GM12878 (cell line): ENCODE measurements around the gene NEK11. TPM values are rescaled to one million over a fixed set of nuclear protein-coding genes. Genes with fewer than 3 reads are reported as not detected.

Source experiments
- ATAC-seq: fragments of 200-7000 bp; cut with Tn5 transposase; 3 replicates; pipeline ENCODE4 v1.9.1; 2020; ENCODE audit warnings: mild to moderate bottlenecking, moderate library complexity
- BruUV-seq: library from RNA; stranded (reverse); fragments of 400-500 nt; replicated peaks from 2 replicates; lab custom pipeline; 2021; lab: Mats Ljungman, UMichigan
- CTCF ChIA-PET: fragments of 300-600 bp; sonication (Branson Sonifier 250); formaldehyde crosslinking; extraction: SDS; loops from one replicate; lab custom pipeline; 2021; ENCODE audit warnings: inconsistent platforms; lab: Yijun Ruan, JAX
- POLR2A ChIA-PET: fragments of 350-600 bp; formaldehyde crosslinking; extraction: SDS; loops from one replicate; lab custom pipeline; 2021; ENCODE audit warnings: inconsistent platforms; lab: Charles Lee
- RAD21 ChIA-PET: fragments of 300-600 bp; sonication (Branson Sonifier 250); formaldehyde crosslinking; loops from one replicate; lab custom pipeline; 2023; ENCODE audit warnings: antibody characterized with exemption; ENCODE audit not compliant: unreplicated experiment; lab: Charles Lee
- SMC1A ChIA-PET: fragments of 300-600 bp; sonication (Branson Sonifier 250); formaldehyde crosslinking; loops from one replicate; lab custom pipeline; 2023; ENCODE audit not compliant: unreplicated experiment, uncharacterized antibody; lab: Charles Lee
- DNase-seq: peaks from one replicate; pipeline ENCODE4 v3.0.0-alpha.2; 2011; ENCODE audit warnings: low read depth, low spot score
- FAIRE-seq: peaks from 3 replicates; lab custom pipeline; 2011; peaks lifted over from hg19 to GRCh38; lab: Jason Lieb, UNC
- H2AFZ ChIP-seq: 2 replicates; pipeline ENCODE4 v1.6.0; 2011; ENCODE audit warnings: low read depth, low read length, control low read depth; ENCODE audit not compliant: control insufficient read depth
- H3K27ac ChIP-seq: 2 replicates; pipeline ENCODE4 v1.5.1; 2011; ENCODE audit warnings: control low read depth; ENCODE audit not compliant: control insufficient read depth, insufficient read depth
- H3K27me3 ChIP-seq, 2 experiments: replicated peaks in 1 of 2; 2 replicates each; pipeline versions ENCODE4 v1.6.0 to v1.6.1; 2011; ENCODE audit warnings: low read length in 1 of 2; ENCODE audit not compliant: control insufficient read depth in 2 of 2, insufficient read depth in 2 of 2
- H3K36me3 ChIP-seq, 2 experiments: 2 replicates each; pipeline ENCODE4 v1.5.1; 2011; ENCODE audit warnings: low read length in 1 of 2; ENCODE audit not compliant: control insufficient read depth in 2 of 2, insufficient read depth in 2 of 2
- H3K4me1 ChIP-seq: 2 replicates; pipeline ENCODE4 v1.6.1; 2011; ENCODE audit warnings: mild to moderate bottlenecking, low read length, moderate library complexity, mixed read lengths; ENCODE audit not compliant: control insufficient read depth, insufficient read depth
- H3K4me2 ChIP-seq: 2 replicates; pipeline ENCODE4 v1.6.0; 2011; ENCODE audit warnings: control low read depth; ENCODE audit not compliant: control insufficient read depth, insufficient read depth
- H3K4me3 ChIP-seq: fragments of 200-600 bp; sonication (generic); 2 replicates; pipeline ENCODE4 v1.5.1; 2016
- H3K79me2 ChIP-seq: 2 replicates; pipeline ENCODE4 v1.6.0; 2011; ENCODE audit warnings: low read length; ENCODE audit not compliant: control insufficient read depth, insufficient read depth
- H3K9ac ChIP-seq: 2 replicates; pipeline ENCODE4 v1.8.0; 2011; ENCODE audit warnings: low read length, control low read depth, mixed read lengths; ENCODE audit not compliant: control insufficient read depth, insufficient read depth
- H3K9me3 ChIP-seq: replicated peaks from 3 replicates; pipeline ENCODE4 v1.5.1; 2011; ENCODE audit warnings: mild to moderate bottlenecking, low read length; ENCODE audit not compliant: control insufficient read depth, insufficient read depth
- H4K20me1 ChIP-seq: 2 replicates; pipeline ENCODE4 v1.6.0; 2011; ENCODE audit not compliant: control insufficient read depth, insufficient read depth
- CHD4 ChIP-seq: fragments of 200-600 bp; sonication (generic); IDR thresholded peaks from 2 replicates; pipeline ENCODE4 v1.6.1; 2016; ENCODE audit warnings: mild to moderate bottlenecking
- EZH2 ChIP-seq: IDR thresholded peaks from 2 replicates; pipeline ENCODE4 v1.6.1; 2012; ENCODE audit warnings: low read depth, mild to moderate bottlenecking, control low read depth, inconsistent platforms, low read length, borderline replicate concordance; ENCODE audit not compliant: control insufficient read depth
- KLF5 ChIP-seq: fragments of 450-650 bp; IDR thresholded peaks from 2 replicates; pipeline ENCODE4 v1.6.1; 2014; ENCODE audit warnings: mild to moderate bottlenecking; ENCODE audit not compliant: partially characterized antibody
- NFXL1 ChIP-seq: fragments of 450-650 bp; IDR thresholded peaks from 2 replicates; pipeline ENCODE4 v1.6.1; 2017; ENCODE audit warnings: antibody characterized with exemption, mild to moderate bottlenecking, borderline replicate concordance
- NR2F1 ChIP-seq: fragments of 450-650 bp; conservative IDR thresholded peaks from 2 replicates; pipeline ENCODE4 v1.6.1; 2017; ENCODE audit warnings: mild to moderate bottlenecking
- PML ChIP-seq: IDR thresholded peaks from 2 replicates; pipeline ENCODE4 v1.6.1; 2012; ENCODE audit warnings: low read length, inconsistent platforms
- POLR2A ChIP-seq: IDR thresholded peaks from 2 replicates; pipeline ENCODE4 v1.6.1; 2011; ENCODE audit warnings: low read depth, mild to moderate bottlenecking, low read length
- RAD51 ChIP-seq: fragments of 450-650 bp; IDR thresholded peaks from 2 replicates; pipeline ENCODE4 v1.6.1; 2016; ENCODE audit warnings: moderate library complexity, mild to moderate bottlenecking, inconsistent platforms
- SMC3 ChIP-seq: IDR thresholded peaks from 2 replicates; pipeline ENCODE4 v1.6.1; 2011; ENCODE audit warnings: low read length, improper control_type of control experiment, borderline replicate concordance
- WGBS: methylation state at CpG from one replicate; pipeline ENCODE4 v1.1.6; 2016; ENCODE audit warnings: low lambda C conversion rate; ENCODE audit not compliant: insufficient replicate concordance, insufficient coverage; ENCODE audit errors: missing lambda C conversion rate; 5-methylcytosine and 5-hydroxymethylcytosine counted together
- in situ Hi-C: fragments of 300-500 bp; cut with MboI; formaldehyde crosslinking; loops from 9 replicates; pipeline ENCODE4 v1.14.3; 2018; ENCODE audit warnings: mixed read lengths
- intact Hi-C: fragments of 100-400 bp; cut with micrococcal nuclease; formaldehyde crosslinking; loops from one replicate; pipeline ENCODE4 v1.14.2; 2022; ENCODE audit not compliant: unreplicated experiment
- polyA plus RNA-seq, 11 experiments: library from polyadenylated mRNA; depleted of rRNA in 4 of 11; unstranded in 6 of 11; stranded (reverse) in 5 of 11; fragments of >200 nt; fragmentation: Nextera tagmentation in 4 of 11; fragmentation: Illumina TruSeq in 1 of 11; extraction: Ambion mirVana in 4 of 11; extraction: Trizol in 1 of 11; gene quantifications; 1 replicate in 1 of 11; 2 replicates in 10 of 11; pipeline versions ENCODE4 v1.2.1 to v1.2.3, GENCODE V29; 2011 to 2016; ENCODE audit warnings: inconsistent platforms in 2 of 11, missing spikeins in 2 of 11, low read depth in 1 of 11
- total RNA-seq, 4 experiments: library from RNA; depleted of rRNA in 3 of 4; stranded (reverse); fragments of >200 nt in 3 of 4; fragmentation: Illumina TruSeq in 1 of 4; extraction: Trizol in 1 of 4; gene quantifications; 2 replicates each; pipeline versions ENCODE4 v1.2.1 to v1.2.3, GENCODE V29; 2013 to 2021
- TF ChIP-seq, protein P1 (sequence below), 3 experiments: IDR thresholded peaks in 2 of 3; conservative IDR thresholded peaks in 1 of 3; 2 replicates each; pipeline ENCODE4 v1.5.1; 2011; ENCODE audit warnings: low read depth in 3 of 3, low read length in 3 of 3, mild to moderate bottlenecking in 3 of 3, control low read depth in 2 of 3, moderate library complexity in 2 of 3, inconsistent platforms in 1 of 3, mixed read lengths in 1 of 3; ENCODE audit not compliant: control insufficient read depth in 2 of 3, insufficient read depth in 1 of 3; ENCODE audit errors: extremely low read depth in 1 of 3
- TF ChIP-seq, protein P2 (sequence below): IDR thresholded peaks from 2 replicates; pipeline ENCODE4 v1.6.1; 2012; ENCODE audit warnings: mild to moderate bottlenecking, low read depth, low read length
- TF ChIP-seq, protein P3 (sequence below): IDR thresholded peaks from 2 replicates; pipeline ENCODE4 v1.6.1; 2012; ENCODE audit warnings: low read depth, low read length, improper control_type of control experiment

The NEK11 gene
- total and polyA plus RNA-seq, 10 of the 15 experiments (the other 5 are each of a cell fraction or from before 2014, with no cell fraction given) = 0.05 to 0.94 (median 0.36) TPM; not detected in 1

DNA sequence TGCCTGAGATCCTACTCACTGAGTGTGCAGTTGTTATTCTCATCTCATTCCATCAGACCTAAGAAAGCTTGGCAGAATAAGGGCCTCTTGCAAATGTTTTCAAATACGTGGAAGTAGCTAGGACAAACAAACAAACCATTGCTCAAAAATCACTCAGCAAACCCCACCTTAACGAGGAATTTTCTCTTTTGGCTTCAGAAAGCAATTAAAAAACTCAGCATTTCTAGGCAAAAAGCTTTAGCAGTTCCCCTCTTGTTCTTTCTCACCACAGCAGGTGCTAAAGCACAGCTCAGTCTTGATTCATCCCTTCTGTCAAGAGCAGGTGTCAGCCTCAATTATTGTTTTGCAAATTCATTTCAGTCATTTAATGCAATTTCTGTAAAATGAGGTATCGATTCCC lies 296.3 kb downstream of the NEK11 start:
- intact Hi-C loops (no loop called here), in situ Hi-C loops (no loop called here)
- Histone ChIP-seq H4K20me1 (no peaks in the 10 kb centered on the region), H3K27me3 (peaks cover 0 to 2% of the 10 kb centered on the region in 2 experiments; a peak in 1 of 4 replicates), H3K36me3 (no peaks in the 10 kb centered on the region), H3K9ac (no peak overlapping the region), H3K4me1 (no peaks in the 10 kb centered on the region), H3K27ac (no peak overlapping the region), H3K79me2 (no peaks in the 10 kb centered on the region), H3K4me3 (no peak overlapping the region), H3K9me3 (no peaks in the 10 kb centered on the region), H3K4me2 (no peak overlapping the region)
- ChIA-PET SMC1A (no interaction called here), POLR2A (no interaction called here), RAD21 (no interaction called here)
- ATAC-seq = no peak
- TF ChIP-seq RAD51 = no peak
- TF ChIP-seq NFXL1 = no peak
- no peak for TF ChIP-seq SMC3
- no peak for TF ChIP-seq POLR2A
- TF ChIP-seq, all 136 proteins: peak for 0
- FAIRE-seq (no peak), DNase-seq (no peak)
- WGBS = 32% methylated on average over 3 of the region's 3 CpGs
- CTCF ChIA-PET = no interaction called here
- BruUV-seq = no TSS peak
- H2AFZ ChIP-seq = no peak overlapping the region

DNA sequence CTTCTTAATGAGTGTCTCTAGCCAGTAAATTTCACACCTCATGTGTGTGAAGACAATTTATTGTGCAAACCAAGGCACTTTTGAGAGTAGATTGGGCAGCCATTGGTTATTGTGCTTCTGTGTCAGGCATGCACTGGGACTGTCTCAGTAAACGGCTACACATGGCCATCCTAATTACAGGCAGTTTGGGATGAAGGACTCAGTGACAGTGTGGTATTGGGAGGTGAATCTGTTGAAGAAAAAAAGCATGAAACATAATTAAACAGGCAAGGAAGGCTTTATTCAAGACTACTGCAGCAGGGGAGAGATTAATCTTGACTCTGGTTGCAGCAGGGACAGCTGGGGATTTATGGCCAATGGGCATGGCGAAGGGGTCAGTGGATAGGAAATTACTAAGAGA lies 297.1 kb downstream of the NEK11 start:
- ATAC-seq (no peak), DNase-seq (no peak), FAIRE-seq (no peak)
- in situ Hi-C loops (no loop called here), intact Hi-C loops (no loop called here)
- H3K4me3 ChIP-seq = no peak overlapping the region
- no peaks in the 10 kb centered on the region for H3K36me3 ChIP-seq
- no peaks in the 10 kb centered on the region for H3K79me2 ChIP-seq
- BruUV-seq = no TSS peak
- H3K27me3 ChIP-seq = peaks cover 0 to 2% of the 10 kb centered on the region in 2 experiments; a peak in 1 of 4 replicates
- no peak overlapping the region for H3K9ac ChIP-seq
- H3K4me2 ChIP-seq = no peak overlapping the region
- H3K9me3 ChIP-seq = no peaks in the 10 kb centered on the region
- ChIA-PET RAD21 (no interaction called here), CTCF (interaction anchor here (1.1 kb wide), 1 partner anchor 9 kb away, joined by 3 read pairs; no protein-coding TSS in a partner anchor), SMC1A (no interaction called here), POLR2A (no interaction called here)
- no peaks in the 10 kb centered on the region for H4K20me1 ChIP-seq
- no peaks in the 10 kb centered on the region for H3K4me1 ChIP-seq
- 22% methylated on average over 2 of the region's 2 CpGs for WGBS
- no peak overlapping the region for H3K27ac ChIP-seq
- no peak overlapping the region for H2AFZ ChIP-seq
- TF ChIP-seq CHD4 (no peak), NR2F1 (no peak), EZH2 (no peak), PML (no peak), KLF5 (no peak)
- TF ChIP-seq, protein P1, sequence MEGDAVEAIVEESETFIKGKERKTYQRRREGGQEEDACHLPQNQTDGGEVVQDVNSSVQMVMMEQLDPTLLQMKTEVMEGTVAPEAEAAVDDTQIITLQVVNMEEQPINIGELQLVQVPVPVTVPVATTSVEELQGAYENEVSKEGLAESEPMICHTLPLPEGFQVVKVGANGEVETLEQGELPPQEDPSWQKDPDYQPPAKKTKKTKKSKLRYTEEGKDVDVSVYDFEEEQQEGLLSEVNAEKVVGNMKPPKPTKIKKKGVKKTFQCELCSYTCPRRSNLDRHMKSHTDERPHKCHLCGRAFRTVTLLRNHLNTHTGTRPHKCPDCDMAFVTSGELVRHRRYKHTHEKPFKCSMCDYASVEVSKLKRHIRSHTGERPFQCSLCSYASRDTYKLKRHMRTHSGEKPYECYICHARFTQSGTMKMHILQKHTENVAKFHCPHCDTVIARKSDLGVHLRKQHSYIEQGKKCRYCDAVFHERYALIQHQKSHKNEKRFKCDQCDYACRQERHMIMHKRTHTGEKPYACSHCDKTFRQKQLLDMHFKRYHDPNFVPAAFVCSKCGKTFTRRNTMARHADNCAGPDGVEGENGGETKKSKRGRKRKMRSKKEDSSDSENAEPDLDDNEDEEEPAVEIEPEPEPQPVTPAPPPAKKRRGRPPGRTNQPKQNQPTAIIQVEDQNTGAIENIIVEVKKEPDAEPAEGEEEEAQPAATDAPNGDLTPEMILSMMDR (IDR thresholded peaks at IDR 0.05 in 2 of 3, conservative IDR thresholded peaks at IDR 0.05 in 1 of 3; ENCODE audit: control insufficient read depth in 2 of 3, extremely low read depth in 1 of 3, insufficient read depth in 1 of 3, low read depth in 3 of 3, low read length in 3 of 3) = no peak
- TF ChIP-seq, protein P2, sequence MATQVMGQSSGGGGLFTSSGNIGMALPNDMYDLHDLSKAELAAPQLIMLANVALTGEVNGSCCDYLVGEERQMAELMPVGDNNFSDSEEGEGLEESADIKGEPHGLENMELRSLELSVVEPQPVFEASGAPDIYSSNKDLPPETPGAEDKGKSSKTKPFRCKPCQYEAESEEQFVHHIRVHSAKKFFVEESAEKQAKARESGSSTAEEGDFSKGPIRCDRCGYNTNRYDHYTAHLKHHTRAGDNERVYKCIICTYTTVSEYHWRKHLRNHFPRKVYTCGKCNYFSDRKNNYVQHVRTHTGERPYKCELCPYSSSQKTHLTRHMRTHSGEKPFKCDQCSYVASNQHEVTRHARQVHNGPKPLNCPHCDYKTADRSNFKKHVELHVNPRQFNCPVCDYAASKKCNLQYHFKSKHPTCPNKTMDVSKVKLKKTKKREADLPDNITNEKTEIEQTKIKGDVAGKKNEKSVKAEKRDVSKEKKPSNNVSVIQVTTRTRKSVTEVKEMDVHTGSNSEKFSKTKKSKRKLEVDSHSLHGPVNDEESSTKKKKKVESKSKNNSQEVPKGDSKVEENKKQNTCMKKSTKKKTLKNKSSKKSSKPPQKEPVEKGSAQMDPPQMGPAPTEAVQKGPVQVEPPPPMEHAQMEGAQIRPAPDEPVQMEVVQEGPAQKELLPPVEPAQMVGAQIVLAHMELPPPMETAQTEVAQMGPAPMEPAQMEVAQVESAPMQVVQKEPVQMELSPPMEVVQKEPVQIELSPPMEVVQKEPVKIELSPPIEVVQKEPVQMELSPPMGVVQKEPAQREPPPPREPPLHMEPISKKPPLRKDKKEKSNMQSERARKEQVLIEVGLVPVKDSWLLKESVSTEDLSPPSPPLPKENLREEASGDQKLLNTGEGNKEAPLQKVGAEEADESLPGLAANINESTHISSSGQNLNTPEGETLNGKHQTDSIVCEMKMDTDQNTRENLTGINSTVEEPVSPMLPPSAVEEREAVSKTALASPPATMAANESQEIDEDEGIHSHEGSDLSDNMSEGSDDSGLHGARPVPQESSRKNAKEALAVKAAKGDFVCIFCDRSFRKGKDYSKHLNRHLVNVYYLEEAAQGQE = no peak
- TF ChIP-seq, protein P3, sequence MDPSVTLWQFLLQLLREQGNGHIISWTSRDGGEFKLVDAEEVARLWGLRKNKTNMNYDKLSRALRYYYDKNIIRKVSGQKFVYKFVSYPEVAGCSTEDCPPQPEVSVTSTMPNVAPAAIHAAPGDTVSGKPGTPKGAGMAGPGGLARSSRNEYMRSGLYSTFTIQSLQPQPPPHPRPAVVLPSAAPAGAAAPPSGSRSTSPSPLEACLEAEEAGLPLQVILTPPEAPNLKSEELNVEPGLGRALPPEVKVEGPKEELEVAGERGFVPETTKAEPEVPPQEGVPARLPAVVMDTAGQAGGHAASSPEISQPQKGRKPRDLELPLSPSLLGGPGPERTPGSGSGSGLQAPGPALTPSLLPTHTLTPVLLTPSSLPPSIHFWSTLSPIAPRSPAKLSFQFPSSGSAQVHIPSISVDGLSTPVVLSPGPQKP = no peak
